ENCODE results near the gene OR13D1.
A peak's percentile ranks its signal among the peaks of the same experiment; 100 is the strongest.

The OR13D1 gene

DNA sequence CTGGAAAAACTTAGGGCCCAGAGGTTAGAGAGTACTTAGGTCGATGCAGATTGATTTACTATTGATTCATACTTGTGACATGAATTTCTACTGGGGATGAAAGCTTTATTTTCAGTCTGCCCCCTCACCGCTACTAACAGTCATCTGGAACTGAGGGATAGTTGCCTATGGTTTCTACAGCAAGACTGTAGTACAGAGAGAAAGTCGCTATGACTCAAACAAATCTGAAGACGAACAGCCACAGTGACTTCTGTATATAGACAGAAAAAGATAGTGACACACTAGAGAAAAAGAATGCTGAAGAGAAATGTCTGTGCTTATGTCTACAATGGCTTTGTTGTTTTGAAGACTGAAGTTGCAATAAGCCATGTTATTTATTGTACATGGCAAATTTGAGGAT lies 17.3 kb downstream of the OR13D1 start:
- TF ChIP-seq CTCF (IDR thresholded peaks at IDR 0.05): no peak
- H3K4me3 ChIP-seq: no peak overlapping the region
- H3K27ac ChIP-seq: no peak overlapping the region
- DNase-seq (ENCODE audit: low spot score): no peak

DNA sequence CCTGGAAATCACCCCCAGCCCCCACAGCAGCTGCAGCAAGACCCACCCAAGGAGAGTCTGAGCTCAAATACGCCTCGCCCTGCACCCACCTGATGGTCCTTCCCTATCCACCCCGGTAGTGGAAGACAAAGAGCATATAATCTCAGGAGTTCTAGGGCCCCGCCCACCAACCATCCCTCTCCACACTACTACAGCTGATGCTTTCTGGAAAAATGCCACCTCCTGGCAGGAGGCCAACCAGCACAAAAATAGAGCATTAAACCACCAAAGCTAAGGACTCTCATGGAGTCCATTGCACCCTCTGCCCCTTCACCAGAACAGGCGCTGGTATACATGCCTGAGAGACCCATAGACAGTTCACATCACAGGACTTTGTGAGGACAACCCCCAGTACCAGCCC lies 30.7 kb downstream of the OR13D1 start:
- no peak for DNase-seq (ENCODE audit: low spot score)
- no peak for TF ChIP-seq CTCF (IDR thresholded peaks at IDR 0.05)

GRCh38 chr9:104738452-104738851 lies 44.1 kb downstream of the OR13D1 start:
- TF ChIP-seq CTCF (IDR thresholded peaks at IDR 0.05): no peak
- no peak for DNase-seq (ENCODE audit: low spot score)
- no peak overlapping the region for H3K4me3 ChIP-seq
- H3K27ac ChIP-seq: no peak overlapping the region

More for the DNA sequence above, 30.7 kb downstream of the OR13D1 start:
- Histone ChIP-seq H3K4me3 (no peak overlapping the region), H3K27ac (no peak overlapping the region)

GRCh38 chr9:104740621-104741020 lies 46.3 kb downstream of the OR13D1 start:
- no peak for TF ChIP-seq CTCF (IDR thresholded peaks at IDR 0.05)
- Histone ChIP-seq H3K4me3 (no peak overlapping the region), H3K27ac (no peak overlapping the region)
- no peak for DNase-seq (ENCODE audit: low spot score)

DNA sequence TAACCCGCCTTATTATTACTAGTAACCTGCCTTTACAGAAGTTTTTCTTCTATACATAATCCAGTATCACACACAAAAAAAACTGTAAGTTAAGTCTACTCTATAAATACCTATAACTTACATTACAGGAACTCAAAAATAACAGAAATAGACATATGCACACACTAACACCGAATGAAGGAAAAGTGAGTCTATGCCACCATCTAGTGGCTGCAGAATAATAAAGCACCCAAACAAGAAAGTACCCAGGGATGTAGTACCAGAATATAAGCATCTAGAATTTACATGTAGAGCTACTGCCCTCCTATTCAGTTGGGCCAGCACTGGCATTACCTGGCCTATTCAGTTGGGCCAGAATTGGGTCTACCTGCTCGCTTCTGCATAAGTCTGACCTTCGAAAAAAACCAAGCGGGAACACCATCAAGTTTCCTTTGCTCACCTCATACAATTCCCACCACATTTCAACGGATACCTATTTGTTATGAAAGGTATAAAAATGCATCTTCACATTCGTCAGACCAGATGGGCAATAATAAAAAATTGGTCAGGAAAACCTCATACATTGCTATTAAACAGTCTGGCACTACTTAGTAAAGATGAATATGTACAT lies 49.2 kb downstream of the OR13D1 start:
- no peak for DNase-seq (ENCODE audit: low spot score)
- no peak overlapping the region for H3K4me3 ChIP-seq
- H3K27ac ChIP-seq: no peak overlapping the region
- peak; percentile 60 for TF ChIP-seq CTCF (IDR thresholded peaks at IDR 0.05)

All from coronary artery (tissue), 2 donors.